MCF 10A (cell line): ENCODE results near the gene CPA3. TPM values are rescaled to one million over a fixed set of nuclear protein-coding genes. Genes with fewer than 3 reads are reported as not detected.

Source experiments
- BruUV-seq: library from RNA; stranded (reverse); fragments of 400-500 nt; replicated peaks from 2 replicates; lab custom pipeline; 2021; lab: Mats Ljungman, UMichigan
- CTCF ChIA-PET: fragments of 300-600 bp; sonication (Branson Sonifier 250); formaldehyde crosslinking; extraction: SDS; loops from one replicate; lab custom pipeline; 2021; ENCODE audit warnings: antibody characterized with exemption, inconsistent platforms; lab: Yijun Ruan, JAX
- POLR2A ChIA-PET: fragments of 300-600, 350-650 bp; sonication (Branson Sonifier 250); formaldehyde crosslinking; extraction: SDS; loops from one replicate; lab custom pipeline; 2020; ENCODE audit warnings: antibody characterized with exemption, inconsistent platforms; lab: Yijun Ruan, JAX
- DNase-seq: peaks from one replicate; pipeline ENCODE4 v3.0.0-alpha.2; 2018; ENCODE audit not compliant: unreplicated experiment
- H3K27ac Mint-ChIP-seq: one replicate; pipeline ENCODE4 v1.8.0; 2022; ENCODE audit warnings: mild to moderate bottlenecking, low read depth, mixed read lengths; ENCODE audit not compliant: unreplicated experiment
- H3K27me3 Mint-ChIP-seq: one replicate; pipeline ENCODE4 v1.8.0; 2022; ENCODE audit warnings: mixed read lengths; ENCODE audit not compliant: insufficient read depth, unreplicated experiment
- H3K36me3 Mint-ChIP-seq: one replicate; pipeline ENCODE4 v1.8.0; 2022; ENCODE audit warnings: mild to moderate bottlenecking, moderate library complexity, mixed read lengths; ENCODE audit not compliant: insufficient read depth, unreplicated experiment
- H3K4me1 Mint-ChIP-seq: one replicate; pipeline ENCODE4 v1.8.0; 2022; ENCODE audit warnings: mixed read lengths; ENCODE audit not compliant: insufficient read depth, unreplicated experiment
- H3K4me3 Mint-ChIP-seq: one replicate; pipeline ENCODE4 v1.8.0; 2022; ENCODE audit warnings: mild to moderate bottlenecking, moderate library complexity, mixed read lengths; ENCODE audit not compliant: unreplicated experiment
- H3K9me3 Mint-ChIP-seq: one replicate; pipeline ENCODE4 v1.8.0; 2022; ENCODE audit warnings: mixed read lengths; ENCODE audit not compliant: unreplicated experiment
- CTCF ChIP-seq: fragments of 200-600 bp; IDR thresholded peaks from one replicate; pipeline ENCODE4 v1.8.0; 2022; ENCODE audit warnings: antibody characterized with exemption, mild to moderate bottlenecking; ENCODE audit not compliant: unreplicated experiment
- intact Hi-C: fragments of 100-400 bp; cut with micrococcal nuclease; formaldehyde crosslinking; loops from 2 replicates; pipeline ENCODE4 v1.14.1; 2022
- total RNA-seq: library from RNA; stranded (reverse); gene quantifications from 2 replicates; pipeline ENCODE4 v1.2.3, GENCODE V29; 2022

The CPA3 gene
- total RNA-seq, 1 experiment from 2014 or later = not detected

- intact Hi-C loops = loop anchor here (1.0 to 10.0 kb wide), 4 partner anchors 82 to 639 kb away; no protein-coding TSS in a partner anchor
- Mint-ChIP-seq H3K4me3 (no peak overlapping the region), H3K4me1 (no peaks in the 10 kb centered on the region), H3K27me3 (peaks cover 53% of the 10 kb centered on the region), H3K36me3 (peaks cover 6% of the 10 kb centered on the region), H3K27ac (no peak overlapping the region), H3K9me3 (no peaks in the 10 kb centered on the region)
- peak; percentile 71 for TF ChIP-seq CTCF
- no TSS peak for BruUV-seq
- DNase-seq = peak; percentile 91
- ChIA-PET CTCF (interaction anchor here (0.6 to 10.7 kb wide), 15 partner anchors 10 to 565 kb away, joined by 3 to 296 read pairs (median 5); partner anchors contain the start of gene CPA3), POLR2A (interaction anchor here (0.7 to 1.3 kb wide), 2 partner anchors 74 to 81 kb away, joined by 3 read pairs; no protein-coding TSS in a partner anchor)
These were observed 78.6 kb downstream of the CPA3 start for GRCh38 chr3:148943506-148944205.

- BruUV-seq = no TSS peak
- TF ChIP-seq CTCF = no peak
- ChIA-PET CTCF (interaction anchor here (0.7 to 10.7 kb wide), 9 partner anchors 10 to 605 kb away, joined by 3 to 296 read pairs (median 4); partner anchors contain the start of gene CPA3), POLR2A (interaction anchor here (0.6 kb wide), 2 partner anchors 569 to 791 kb away, joined by 3 to 4 read pairs; no protein-coding TSS in a partner anchor)
- H3K36me3 Mint-ChIP-seq = peaks cover 6% of the 10 kb centered on the region
- no peak for DNase-seq
- intact Hi-C loops = loop anchor here (10.0 kb wide), 1 partner anchor 640 kb away; no protein-coding TSS in a partner anchor
- H3K27me3 Mint-ChIP-seq = peaks cover 39% of the 10 kb centered on the region
- H3K9me3 Mint-ChIP-seq = no peaks in the 10 kb centered on the region
- H3K4me3 Mint-ChIP-seq = no peak overlapping the region
- H3K27ac Mint-ChIP-seq = no peak overlapping the region
- H3K4me1 Mint-ChIP-seq = no peaks in the 10 kb centered on the region
These were observed 80.0 kb downstream of the CPA3 start for GRCh38 chr3:148945116-148945515.

Other genes starting within 250 kb of the CPA3 start
- gene AGTR1, start 167.4 kb upstream of the CPA3 start, total RNA-seq = not detected in 2 replicates
- not detected in 2 replicates for gene CPB1, start 37.5 kb upstream of the CPA3 start, total RNA-seq
- gene GYG1, start 126.2 kb downstream of the CPA3 start, total RNA-seq = 22.3 and 25.4 TPM in 2 replicates
- 21.9 TPM in 2 replicates for gene HLTF, start 221.2 kb downstream of the CPA3 start, total RNA-seq